HEK293 (cell line): ENCODE measurements around the gene RNF151.

Experiments
- KLF10 ChIP-seq: fragments of 450-650 bp; IDR thresholded peaks from 2 replicates; pipeline ENCODE4 v1.5.1; 2018; ENCODE audit warnings: missing biosample characterization, mild to moderate bottlenecking, missing genetic modification characterization
- MEIS1 ChIP-seq: sonication (generic); formaldehyde crosslinking; IDR thresholded peaks from 2 replicates; pipeline ENCODE4 v1.8.1; 2022; ENCODE audit warnings: missing genetic modification reagents, mild to moderate bottlenecking, borderline replicate concordance
- ZBTB1 ChIP-seq: fragments of 450-650 bp; formaldehyde crosslinking; IDR thresholded peaks from 2 replicates; pipeline ENCODE4 v1.5.1; 2016; ENCODE audit warnings: missing biosample characterization, missing genetic modification characterization
- ZNF169 ChIP-seq: fragments of 450-650 bp; formaldehyde crosslinking; IDR thresholded peaks from 2 replicates; pipeline ENCODE4 v1.5.1; 2016; ENCODE audit warnings: missing biosample characterization, missing genetic modification characterization
- ZNF274 ChIP-seq, 2 experiments: fragments of 200-500 bp in 1 of 2; fragments of 450-650 bp in 1 of 2; sonication (Bioruptor generic) in 1 of 2; formaldehyde crosslinking in 1 of 2; IDR thresholded peaks; 2 replicates each; pipeline versions ENCODE4 v1.5.1 to v1.6.1; 2014 to 2016; ENCODE audit warnings: borderline replicate concordance in 1 of 2, inconsistent platforms in 1 of 2, low read length in 1 of 2, missing biosample characterization in 1 of 2, missing genetic modification characterization in 1 of 2
- ZNF792 ChIP-seq: fragments of 450-650 bp; formaldehyde crosslinking; IDR thresholded peaks from 2 replicates; pipeline ENCODE4 v1.5.1; 2016; ENCODE audit warnings: missing biosample characterization, missing genetic modification characterization
- TF ChIP-seq, protein P1 (sequence below): fragments of 450-650 bp; formaldehyde crosslinking; IDR thresholded peaks from 2 replicates; pipeline ENCODE4 v1.5.1; 2016; ENCODE audit warnings: missing biosample characterization, missing genetic modification characterization
- TF ChIP-seq, protein P2 (sequence below): fragments of 450-650 bp; formaldehyde crosslinking; IDR thresholded peaks from 2 replicates; pipeline ENCODE4; 2016; ENCODE audit warnings: missing biosample characterization, missing genetic modification characterization
- TF ChIP-seq, protein P3 (sequence below): fragments of 450-650 bp; formaldehyde crosslinking; IDR thresholded peaks from 2 replicates; pipeline ENCODE4 v1.5.1; 2016; ENCODE audit warnings: missing biosample characterization, missing genetic modification characterization
- TF ChIP-seq, protein P4 (sequence below): fragments of 450-650 bp; formaldehyde crosslinking; IDR thresholded peaks from 2 replicates; pipeline ENCODE4 v1.5.1; 2016; ENCODE audit warnings: missing biosample characterization, missing genetic modification characterization, low read depth

DNA sequence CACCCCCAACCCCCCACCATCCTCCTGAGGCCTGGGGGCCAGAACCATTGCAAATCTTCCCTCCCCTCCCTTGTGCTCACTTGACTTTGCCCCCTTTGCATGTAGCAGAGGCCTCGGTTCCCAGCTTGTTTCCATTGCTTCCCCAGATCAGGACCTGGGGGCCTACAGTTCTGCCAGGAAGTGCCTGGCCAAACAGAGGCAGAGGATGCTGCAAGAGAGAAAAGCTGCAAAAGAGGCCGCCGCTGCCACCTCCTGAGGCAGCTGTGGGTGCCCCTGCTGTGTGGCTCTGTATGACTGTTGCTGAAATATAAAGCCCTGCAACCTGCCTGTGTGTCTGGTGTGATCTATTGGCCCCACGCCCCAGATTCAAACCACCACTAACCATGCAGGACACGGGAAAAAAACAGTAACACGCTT lies 5.0 kb upstream of the RNF151 start:
- TF ChIP-seq, protein P1, sequence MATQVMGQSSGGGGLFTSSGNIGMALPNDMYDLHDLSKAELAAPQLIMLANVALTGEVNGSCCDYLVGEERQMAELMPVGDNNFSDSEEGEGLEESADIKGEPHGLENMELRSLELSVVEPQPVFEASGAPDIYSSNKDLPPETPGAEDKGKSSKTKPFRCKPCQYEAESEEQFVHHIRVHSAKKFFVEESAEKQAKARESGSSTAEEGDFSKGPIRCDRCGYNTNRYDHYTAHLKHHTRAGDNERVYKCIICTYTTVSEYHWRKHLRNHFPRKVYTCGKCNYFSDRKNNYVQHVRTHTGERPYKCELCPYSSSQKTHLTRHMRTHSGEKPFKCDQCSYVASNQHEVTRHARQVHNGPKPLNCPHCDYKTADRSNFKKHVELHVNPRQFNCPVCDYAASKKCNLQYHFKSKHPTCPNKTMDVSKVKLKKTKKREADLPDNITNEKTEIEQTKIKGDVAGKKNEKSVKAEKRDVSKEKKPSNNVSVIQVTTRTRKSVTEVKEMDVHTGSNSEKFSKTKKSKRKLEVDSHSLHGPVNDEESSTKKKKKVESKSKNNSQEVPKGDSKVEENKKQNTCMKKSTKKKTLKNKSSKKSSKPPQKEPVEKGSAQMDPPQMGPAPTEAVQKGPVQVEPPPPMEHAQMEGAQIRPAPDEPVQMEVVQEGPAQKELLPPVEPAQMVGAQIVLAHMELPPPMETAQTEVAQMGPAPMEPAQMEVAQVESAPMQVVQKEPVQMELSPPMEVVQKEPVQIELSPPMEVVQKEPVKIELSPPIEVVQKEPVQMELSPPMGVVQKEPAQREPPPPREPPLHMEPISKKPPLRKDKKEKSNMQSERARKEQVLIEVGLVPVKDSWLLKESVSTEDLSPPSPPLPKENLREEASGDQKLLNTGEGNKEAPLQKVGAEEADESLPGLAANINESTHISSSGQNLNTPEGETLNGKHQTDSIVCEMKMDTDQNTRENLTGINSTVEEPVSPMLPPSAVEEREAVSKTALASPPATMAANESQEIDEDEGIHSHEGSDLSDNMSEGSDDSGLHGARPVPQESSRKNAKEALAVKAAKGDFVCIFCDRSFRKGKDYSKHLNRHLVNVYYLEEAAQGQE, result no peak
- no peak for TF ChIP-seq MEIS1 (CRISPR knock-in tag)
- TF ChIP-seq ZNF792, result no peak
- TF ChIP-seq ZNF169 (tag by site-specific recombination), result no peak
- TF ChIP-seq, protein P2, sequence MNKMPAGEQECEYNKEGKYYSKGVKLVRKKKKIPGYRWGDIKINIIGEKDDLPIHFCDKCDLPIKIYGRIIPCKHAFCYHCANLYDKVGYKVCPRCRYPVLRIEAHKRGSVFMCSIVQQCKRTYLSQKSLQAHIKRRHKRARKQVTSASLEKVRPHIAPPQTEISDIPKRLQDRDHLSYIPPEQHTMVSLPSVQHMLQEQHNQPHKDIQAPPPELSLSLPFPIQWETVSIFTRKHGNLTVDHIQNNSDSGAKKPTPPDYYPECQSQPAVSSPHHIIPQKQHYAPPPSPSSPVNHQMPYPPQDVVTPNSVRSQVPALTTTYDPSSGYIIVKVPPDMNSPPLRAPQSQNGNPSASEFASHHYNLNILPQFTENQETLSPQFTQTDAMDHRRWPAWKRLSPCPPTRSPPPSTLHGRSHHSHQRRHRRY, result no peak
- TF ChIP-seq, protein P3, sequence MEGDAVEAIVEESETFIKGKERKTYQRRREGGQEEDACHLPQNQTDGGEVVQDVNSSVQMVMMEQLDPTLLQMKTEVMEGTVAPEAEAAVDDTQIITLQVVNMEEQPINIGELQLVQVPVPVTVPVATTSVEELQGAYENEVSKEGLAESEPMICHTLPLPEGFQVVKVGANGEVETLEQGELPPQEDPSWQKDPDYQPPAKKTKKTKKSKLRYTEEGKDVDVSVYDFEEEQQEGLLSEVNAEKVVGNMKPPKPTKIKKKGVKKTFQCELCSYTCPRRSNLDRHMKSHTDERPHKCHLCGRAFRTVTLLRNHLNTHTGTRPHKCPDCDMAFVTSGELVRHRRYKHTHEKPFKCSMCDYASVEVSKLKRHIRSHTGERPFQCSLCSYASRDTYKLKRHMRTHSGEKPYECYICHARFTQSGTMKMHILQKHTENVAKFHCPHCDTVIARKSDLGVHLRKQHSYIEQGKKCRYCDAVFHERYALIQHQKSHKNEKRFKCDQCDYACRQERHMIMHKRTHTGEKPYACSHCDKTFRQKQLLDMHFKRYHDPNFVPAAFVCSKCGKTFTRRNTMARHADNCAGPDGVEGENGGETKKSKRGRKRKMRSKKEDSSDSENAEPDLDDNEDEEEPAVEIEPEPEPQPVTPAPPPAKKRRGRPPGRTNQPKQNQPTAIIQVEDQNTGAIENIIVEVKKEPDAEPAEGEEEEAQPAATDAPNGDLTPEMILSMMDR (tag by site-specific recombination), result no peak
- TF ChIP-seq, protein P4, sequence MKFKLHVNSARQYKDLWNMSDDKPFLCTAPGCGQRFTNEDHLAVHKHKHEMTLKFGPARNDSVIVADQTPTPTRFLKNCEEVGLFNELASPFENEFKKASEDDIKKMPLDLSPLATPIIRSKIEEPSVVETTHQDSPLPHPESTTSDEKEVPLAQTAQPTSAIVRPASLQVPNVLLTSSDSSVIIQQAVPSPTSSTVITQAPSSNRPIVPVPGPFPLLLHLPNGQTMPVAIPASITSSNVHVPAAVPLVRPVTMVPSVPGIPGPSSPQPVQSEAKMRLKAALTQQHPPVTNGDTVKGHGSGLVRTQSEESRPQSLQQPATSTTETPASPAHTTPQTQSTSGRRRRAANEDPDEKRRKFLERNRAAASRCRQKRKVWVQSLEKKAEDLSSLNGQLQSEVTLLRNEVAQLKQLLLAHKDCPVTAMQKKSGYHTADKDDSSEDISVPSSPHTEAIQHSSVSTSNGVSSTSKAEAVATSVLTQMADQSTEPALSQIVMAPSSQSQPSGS (tag by site-specific recombination), result no peak
- peak; percentile 61; the same call in 1 of the 2 replicates for TF ChIP-seq KLF10 (tag by site-specific recombination)
- TF ChIP-seq ZNF274 (IDR thresholded peaks at IDR 0.05; ENCODE audit: low read length), result no peak
- TF ChIP-seq ZNF274 (tag by site-specific recombination; IDR thresholded peaks at IDR 0.05; ENCODE audit: borderline replicate concordance), result no peak
- TF ChIP-seq ZBTB1, result no peak
